ENCODE data around the gene WDR45. TPM values are rescaled to one million over a fixed set of nuclear protein-coding genes. Genes with fewer than 3 reads are reported as not detected.

The WDR45 gene

DNA sequence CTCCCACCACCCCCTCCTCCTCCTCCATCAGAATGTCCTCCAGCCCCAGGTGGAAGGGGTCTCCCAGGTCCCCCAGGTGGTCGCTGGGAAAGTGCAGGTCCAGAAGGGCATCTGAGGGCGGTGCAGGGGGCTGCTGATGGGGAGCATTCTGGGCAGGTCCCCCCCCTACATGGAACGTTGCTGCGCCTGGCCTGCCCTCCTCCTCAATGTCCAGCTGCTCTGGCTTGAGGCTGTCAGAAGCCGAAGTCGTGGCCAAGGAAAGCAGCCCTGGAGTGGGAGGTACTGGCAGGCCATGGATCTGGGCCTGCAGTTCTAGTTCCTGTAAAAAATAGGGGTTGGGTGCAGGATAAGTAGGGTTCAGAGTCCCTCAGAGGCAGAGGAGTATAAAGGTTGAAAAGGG, 49.4 kb downstream of the WDR45 start:
- Histone ChIP-seq H3K9ac (ENCODE audit: low read length) (no peak overlapping the region), H3K27me3 (ENCODE audit: insufficient read depth, low read length, poor library complexity) (no peaks in the 10 kb centered on the region), H3K36me3 (ENCODE audit: control insufficient read depth, insufficient read depth, low read length) (no peaks in the 10 kb centered on the region), H3K79me1 (ENCODE audit: low read length) (no peaks in the 10 kb centered on the region), H2BK15ac (replicated peaks; ENCODE audit: low read depth) (no peak overlapping the region), H4K5ac (ENCODE audit: low read length) (no peak overlapping the region), H2AK5ac (ENCODE audit: low read length) (no peak overlapping the region), H3K18ac (ENCODE audit: low read length) (no peak overlapping the region), H3K4me2 (ENCODE audit: low read length) (no peak overlapping the region), H3K56ac (ENCODE audit: low read length) (no peak overlapping the region), H4K8ac (ENCODE audit: low read depth, low read length) (no peak overlapping the region), H2BK5ac (ENCODE audit: low read length) (no peak overlapping the region), H3K23ac (ENCODE audit: low read length) (no peak overlapping the region), H2BK120ac (ENCODE audit: low read depth, low read length) (no peak overlapping the region), H3K4ac (ENCODE audit: low read depth, low read length) (no peak overlapping the region), H3K27ac (ENCODE audit: low read depth, low read length) (no peak overlapping the region), H3K79me2 (ENCODE audit: control insufficient read depth, insufficient read depth, low read length) (no peaks in the 10 kb centered on the region), H3K4me1 (ENCODE audit: control insufficient read depth, low read depth, low read length) (no peaks in the 10 kb centered on the region), H3K4me3 (ENCODE audit: low read length) (no peak overlapping the region)
- no peak for DNase-seq
- no CpG with 5 or more reads among the region's 6 CpGs for WGBS (ENCODE audit: extremely low coverage, insufficient coverage, low lambda C conversion rate)

DNA sequence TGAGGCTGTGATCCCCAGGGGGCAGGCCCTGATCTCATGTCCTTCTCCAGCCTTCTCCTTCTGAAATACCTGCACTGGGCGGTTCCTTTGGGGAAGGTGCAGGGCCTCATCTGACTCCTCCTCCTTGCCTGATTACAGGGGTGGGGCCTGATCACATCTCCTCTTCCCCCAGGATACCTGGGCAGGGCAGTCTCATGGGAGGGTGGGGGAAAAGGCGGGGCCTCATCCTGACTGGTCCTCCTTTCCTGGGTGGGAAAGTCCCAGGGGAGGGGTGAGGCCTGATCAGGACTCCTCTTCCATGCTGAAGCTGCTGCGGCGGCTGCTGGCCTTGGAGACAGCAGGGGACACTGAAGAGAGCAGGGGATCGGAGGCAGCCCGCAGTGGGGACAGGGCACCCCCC, 49.8 kb downstream of the WDR45 start:
- Histone ChIP-seq H2AK5ac (ENCODE audit: low read length) (no peak overlapping the region), H4K8ac (ENCODE audit: low read depth, low read length) (no peak overlapping the region), H3K4ac (ENCODE audit: low read depth, low read length) (no peak overlapping the region), H2BK5ac (ENCODE audit: low read length) (no peak overlapping the region), H3K4me1 (ENCODE audit: control insufficient read depth, low read depth, low read length) (no peaks in the 10 kb centered on the region), H3K9ac (ENCODE audit: low read length) (no peak overlapping the region), H3K4me2 (ENCODE audit: low read length) (no peak overlapping the region), H3K27me3 (ENCODE audit: insufficient read depth, low read length, poor library complexity) (no peaks in the 10 kb centered on the region), H3K79me2 (ENCODE audit: control insufficient read depth, insufficient read depth, low read length) (no peaks in the 10 kb centered on the region), H3K36me3 (ENCODE audit: control insufficient read depth, insufficient read depth, low read length) (no peaks in the 10 kb centered on the region), H3K18ac (ENCODE audit: low read length) (no peak overlapping the region), H2BK120ac (ENCODE audit: low read depth, low read length) (no peak overlapping the region), H4K5ac (ENCODE audit: low read length) (no peak overlapping the region), H3K4me3 (ENCODE audit: low read length) (no peak overlapping the region), H3K56ac (ENCODE audit: low read length) (no peak overlapping the region), H3K23ac (ENCODE audit: low read length) (no peak overlapping the region), H3K27ac (ENCODE audit: low read depth, low read length) (no peak overlapping the region), H3K79me1 (ENCODE audit: low read length) (no peaks in the 10 kb centered on the region), H2BK15ac (replicated peaks; ENCODE audit: low read depth) (no peak overlapping the region)
- WGBS (ENCODE audit: extremely low coverage, insufficient coverage, low lambda C conversion rate): no CpG with 5 or more reads among the region's 6 CpGs
- DNase-seq: peak; percentile 73

Small RNA genes within 50 kb of the gene (small RNA-seq; reads per million reads assigned to genes)
- not detected for gene RNU4-52P (ENCODE audit: insufficient read depth)

All from mesendoderm (in vitro differentiated cells).